ENCODE data around the gene SSH3.
"Not testable (repeated sequence)": the region's sequence is repeated elsewhere in the genome, so short reads cannot be mapped to it uniquely, and the experiment has no call there.

The SSH3 gene

GRCh38 chr11:67255864-67256263 is 47.5 kb upstream of the SSH3 start:
- H3K27me3 ChIP-seq (ENCODE audit: control insufficient read depth, insufficient read depth, low read length) = no peaks in the 10 kb centered on the region
- no peak overlapping the region for H3K4me3 ChIP-seq (ENCODE audit: low read depth, low read length)
- no peaks in the 10 kb centered on the region for H3K36me3 ChIP-seq (ENCODE audit: control insufficient read depth, insufficient read depth, low read length)
- H3K9ac ChIP-seq = no peak overlapping the region
- H3K79me2 ChIP-seq = no peaks in the 10 kb centered on the region
- no peaks in the 10 kb centered on the region for H3K9me3 ChIP-seq (ENCODE audit: control insufficient read depth, low read length)
- H3K27ac ChIP-seq = no peak overlapping the region
- no peaks in the 10 kb centered on the region for H3K4me1 ChIP-seq
- H3K4me2 ChIP-seq (ENCODE audit: low read length) = no peak overlapping the region
- no peak overlapping the region for H2AFZ ChIP-seq
- TF ChIP-seq CTCF (IDR thresholded peaks at IDR 0.05) = no peak

DNA sequence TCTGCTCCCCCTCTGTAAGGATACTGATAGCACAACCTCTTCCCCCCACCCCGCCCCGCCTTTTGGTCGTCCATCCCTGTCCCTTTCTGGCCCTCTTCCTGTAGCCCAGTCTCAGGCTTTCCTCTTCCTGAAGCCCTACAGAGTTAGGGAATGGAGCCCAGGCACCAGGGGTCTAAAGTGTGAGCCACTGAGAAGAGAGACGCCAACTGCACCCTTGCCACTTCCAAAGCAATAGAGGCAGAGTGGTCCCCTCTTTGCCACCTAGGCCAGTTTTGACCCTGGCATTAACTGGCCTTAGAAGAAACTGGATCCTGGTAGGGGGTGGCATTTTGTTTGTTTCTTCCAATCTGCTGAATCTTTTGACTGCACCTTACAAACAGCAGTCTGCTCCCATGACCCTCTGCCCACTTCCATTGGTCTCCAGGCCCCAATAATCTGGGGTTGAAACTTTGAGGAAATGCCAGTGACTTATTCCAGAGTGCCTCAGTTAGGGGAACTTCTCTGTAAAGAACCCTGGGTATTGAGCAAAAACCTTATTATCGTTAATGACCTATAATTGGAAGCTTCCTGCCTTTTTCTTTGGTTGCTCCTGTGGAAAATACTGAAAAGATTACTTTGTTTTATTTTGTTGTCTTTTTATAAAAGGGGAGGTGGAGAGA is 46.7 kb upstream of the SSH3 start:
- H3K4me3 ChIP-seq (ENCODE audit: low read depth, low read length) = no peak overlapping the region
- no peak overlapping the region for H3K4me2 ChIP-seq (ENCODE audit: low read length)
- H3K79me2 ChIP-seq = no peaks in the 10 kb centered on the region
- TF ChIP-seq CTCF (IDR thresholded peaks at IDR 0.05) = no peak
- H3K27me3 ChIP-seq (ENCODE audit: control insufficient read depth, insufficient read depth, low read length) = no peaks in the 10 kb centered on the region
- H3K9me3 ChIP-seq (ENCODE audit: control insufficient read depth, low read length) = no peaks in the 10 kb centered on the region
- H3K27ac ChIP-seq = no peak overlapping the region
- H3K9ac ChIP-seq = no peak overlapping the region
- no peaks in the 10 kb centered on the region for H3K36me3 ChIP-seq (ENCODE audit: control insufficient read depth, insufficient read depth, low read length)
- no peak overlapping the region for H2AFZ ChIP-seq
- H3K4me1 ChIP-seq = no peaks in the 10 kb centered on the region

DNA sequence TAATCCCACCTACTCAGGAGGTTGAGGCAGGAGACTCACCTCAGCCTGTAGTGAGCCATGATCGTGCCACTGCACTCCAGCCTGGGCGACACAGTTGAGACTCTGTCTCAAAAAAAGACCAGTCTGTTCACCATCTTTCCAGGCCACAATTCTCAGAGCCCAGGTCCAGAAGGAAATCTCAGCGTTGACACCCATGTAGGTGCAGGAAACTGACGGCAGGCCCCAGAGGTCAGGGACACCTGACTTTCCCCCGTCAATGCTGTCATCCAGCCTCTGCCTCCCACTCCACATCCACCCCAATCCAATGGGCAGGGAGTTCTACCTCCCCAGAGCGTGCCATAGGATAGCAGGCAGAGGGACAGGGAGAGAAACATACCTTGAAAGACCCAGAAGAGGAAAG is 42.9 kb upstream of the SSH3 start:
- Histone ChIP-seq H3K27ac (no peak overlapping the region), H3K9ac (no peak overlapping the region), H3K27me3 (ENCODE audit: control insufficient read depth, insufficient read depth, low read length) (no peaks in the 10 kb centered on the region), H3K4me2 (ENCODE audit: low read length) (no peak overlapping the region), H3K4me1 (no peaks in the 10 kb centered on the region), H3K4me3 (ENCODE audit: low read depth, low read length) (no peak overlapping the region), H2AFZ (no peak overlapping the region), H3K9me3 (ENCODE audit: control insufficient read depth, low read length) (no peaks in the 10 kb centered on the region), H3K36me3 (ENCODE audit: control insufficient read depth, insufficient read depth, low read length) (no peaks in the 10 kb centered on the region), H3K79me2 (peaks cover 2% of the 10 kb centered on the region)
- TF ChIP-seq CTCF (IDR thresholded peaks at IDR 0.05) = no peak

GRCh38 chr11:67260885-67261639 is 42.3 kb upstream of the SSH3 start:
- Histone ChIP-seq H2AFZ (peak overlapping the region; percentile 63), H3K4me3 (ENCODE audit: low read depth, low read length) (peak overlapping the region; percentile 25), H3K4me2 (ENCODE audit: low read length) (peak overlapping the region; percentile 68)
- H3K79me2 ChIP-seq; H3K9ac ChIP-seq; H3K36me3 ChIP-seq (ENCODE audit: control insufficient read depth, insufficient read depth, low read length); H3K27me3 ChIP-seq (ENCODE audit: control insufficient read depth, insufficient read depth, low read length); H3K9me3 ChIP-seq (ENCODE audit: control insufficient read depth, low read length); H3K4me1 ChIP-seq; H3K27ac ChIP-seq: not testable (repeated sequence)

- Histone ChIP-seq H3K9me3 (ENCODE audit: control insufficient read depth, low read length) (no peaks in the 10 kb centered on the region), H3K27me3 (ENCODE audit: control insufficient read depth, insufficient read depth, low read length) (no peaks in the 10 kb centered on the region), H3K4me3 (ENCODE audit: low read depth, low read length) (no peak overlapping the region), H3K36me3 (ENCODE audit: control insufficient read depth, insufficient read depth, low read length) (no peaks in the 10 kb centered on the region), H3K4me1 (no peaks in the 10 kb centered on the region), H3K9ac (no peak overlapping the region), H3K27ac (no peak overlapping the region), H2AFZ (peak overlapping the region; percentile 63), H3K4me2 (ENCODE audit: low read length) (no peak overlapping the region), H3K79me2 (peaks cover 6% of the 10 kb centered on the region)
- no peak for TF ChIP-seq CTCF (IDR thresholded peaks at IDR 0.05)
These were observed 41.7 kb upstream of the SSH3 start for GRCh38 chr11:67261640-67261945.
